Activated gamma-delta T cell treated with Interleukin-2 at 50 U/mL for 16 hours (primary cell): Measurements from ENCODE around the gene ZNF280B.

Experiments
- DNase-seq: peaks from one replicate; pipeline ENCODE4 v3.0.0-alpha.2; 2020

ZNF280B gene, protein sequence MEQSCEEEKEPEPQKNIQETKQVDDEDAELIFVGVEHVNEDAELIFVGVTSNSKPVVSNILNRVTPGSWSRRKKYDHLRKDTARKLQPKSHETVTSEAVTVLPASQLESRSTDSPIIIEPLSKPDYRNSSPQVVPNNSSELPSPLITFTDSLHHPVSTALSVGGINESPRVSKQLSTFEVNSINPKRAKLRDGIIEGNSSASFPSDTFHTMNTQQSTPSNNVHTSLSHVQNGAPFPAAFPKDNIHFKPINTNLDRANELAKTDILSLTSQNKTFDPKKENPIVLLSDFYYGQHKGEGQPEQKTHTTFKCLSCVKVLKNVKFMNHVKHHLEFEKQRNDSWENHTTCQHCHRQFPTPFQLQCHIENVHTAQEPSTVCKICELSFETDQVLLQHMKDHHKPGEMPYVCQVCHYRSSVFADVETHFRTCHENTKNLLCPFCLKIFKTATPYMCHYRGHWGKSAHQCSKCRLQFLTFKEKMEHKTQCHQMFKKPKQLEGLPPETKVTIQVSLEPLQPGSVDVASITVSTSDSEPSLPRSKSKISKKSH

GRCh38 chr22:22508274-22509176, at the start of gene ZNF280B:
Gene ZNF280B, minus strand, starts transcription at chr22:22508742. Its CDS starts 19,344 bp downstream, at chr22:22489398.
- DNase-seq: peak; percentile 77

DNA sequence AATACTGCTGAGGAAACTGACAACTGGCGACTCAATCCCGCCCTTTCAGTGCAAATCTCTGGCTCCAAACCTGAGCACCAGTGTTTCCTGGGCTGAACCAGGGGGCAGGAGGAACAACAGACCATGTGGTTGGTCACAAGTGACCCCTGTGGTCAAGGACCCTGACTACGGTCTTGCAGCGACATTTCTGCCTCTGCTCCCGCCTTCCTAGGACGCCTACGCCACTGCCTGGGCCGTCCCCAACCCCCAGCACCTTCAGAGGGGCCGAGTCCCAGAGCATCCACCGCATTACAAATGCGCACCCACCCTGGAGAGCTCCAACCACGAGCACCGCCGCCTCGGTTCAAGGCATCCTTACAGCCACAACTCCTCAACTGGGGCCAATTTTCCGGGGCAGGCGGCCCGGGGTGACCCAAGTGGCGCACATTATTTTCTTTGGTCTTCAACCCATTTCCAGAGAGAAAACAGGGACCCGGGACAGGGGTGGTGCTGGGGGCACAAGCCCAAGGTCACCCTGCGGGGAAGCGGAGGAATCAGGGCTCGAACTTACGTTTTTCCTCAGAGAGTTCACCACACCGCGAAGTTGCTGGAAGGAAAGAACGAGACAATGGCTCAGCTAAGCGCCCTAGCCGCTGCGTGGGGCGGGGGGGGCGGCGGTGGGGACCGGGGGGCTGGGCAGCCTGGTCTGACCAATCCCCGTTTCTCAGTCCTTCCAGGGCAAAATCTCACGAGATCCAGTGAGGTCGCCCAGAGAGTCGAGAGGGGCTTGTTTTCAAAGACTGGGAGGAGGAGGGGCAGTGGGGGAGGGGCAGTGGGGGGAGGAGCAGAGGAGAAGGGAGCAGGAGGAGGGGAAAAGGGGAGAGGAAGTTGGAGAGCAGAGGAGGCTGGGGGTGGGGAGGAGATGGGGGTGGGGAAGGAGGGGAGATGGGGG, 48.7 kb upstream of the ZNF280B start:
- no peak for DNase-seq

DNA sequence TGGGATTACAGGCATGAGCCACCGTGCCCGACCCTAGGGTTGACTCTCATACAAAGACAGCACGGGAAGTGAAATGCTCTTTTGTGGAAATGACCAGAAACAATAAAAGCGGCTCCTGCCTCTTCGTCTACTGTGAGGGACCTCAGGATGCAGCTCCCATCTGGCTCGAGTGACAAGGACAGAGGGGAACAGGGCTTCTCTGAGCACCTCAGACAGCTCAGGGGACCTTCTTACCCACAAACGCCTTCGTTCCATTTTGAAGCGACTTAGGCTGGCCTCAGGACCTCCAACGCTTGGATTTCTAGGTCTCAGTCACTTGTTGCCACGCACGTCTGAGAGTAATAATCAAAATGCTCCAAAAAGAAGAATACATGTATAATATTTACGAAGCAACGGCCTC, 48.0 kb upstream of the ZNF280B start:
- no peak for DNase-seq

- no peak for DNase-seq
Measured at GRCh38 chr22:22555596-22555995, 47.1 kb upstream of the ZNF280B start.

DNA sequence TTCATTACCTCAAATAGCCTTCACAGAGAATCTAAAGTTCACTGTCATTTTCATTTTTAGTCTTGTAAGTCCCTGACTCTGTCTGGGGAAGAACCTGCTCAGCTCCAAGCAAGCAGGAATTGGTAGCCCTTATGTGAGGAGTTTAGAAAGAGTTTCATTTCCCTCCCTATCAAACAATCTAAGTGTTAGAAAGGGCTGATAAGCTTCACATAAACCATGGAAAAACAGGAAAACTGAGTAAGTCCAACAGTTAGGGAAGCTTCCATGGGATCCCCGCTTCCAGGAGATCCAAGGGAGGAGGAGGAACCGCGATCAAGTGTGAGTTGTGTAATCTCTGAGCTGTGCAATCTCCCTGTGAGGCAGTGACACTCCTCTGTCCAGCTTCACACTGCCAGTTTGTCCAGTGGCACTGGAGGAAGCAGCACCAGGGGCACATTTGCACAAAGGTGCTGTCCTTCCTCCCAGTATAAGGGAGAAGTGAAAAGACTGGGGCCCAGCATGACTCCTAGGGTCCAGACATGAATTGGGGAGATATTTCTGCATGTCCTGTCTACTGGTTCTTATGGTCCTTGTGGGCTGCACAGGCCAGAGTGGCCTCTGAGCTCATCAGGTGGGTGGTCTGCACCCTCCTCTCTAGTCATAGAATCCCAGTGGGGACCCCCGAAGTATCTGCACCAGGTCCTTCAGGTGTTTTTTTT, 46.2 kb upstream of the ZNF280B start:
- no peak for DNase-seq

DNA sequence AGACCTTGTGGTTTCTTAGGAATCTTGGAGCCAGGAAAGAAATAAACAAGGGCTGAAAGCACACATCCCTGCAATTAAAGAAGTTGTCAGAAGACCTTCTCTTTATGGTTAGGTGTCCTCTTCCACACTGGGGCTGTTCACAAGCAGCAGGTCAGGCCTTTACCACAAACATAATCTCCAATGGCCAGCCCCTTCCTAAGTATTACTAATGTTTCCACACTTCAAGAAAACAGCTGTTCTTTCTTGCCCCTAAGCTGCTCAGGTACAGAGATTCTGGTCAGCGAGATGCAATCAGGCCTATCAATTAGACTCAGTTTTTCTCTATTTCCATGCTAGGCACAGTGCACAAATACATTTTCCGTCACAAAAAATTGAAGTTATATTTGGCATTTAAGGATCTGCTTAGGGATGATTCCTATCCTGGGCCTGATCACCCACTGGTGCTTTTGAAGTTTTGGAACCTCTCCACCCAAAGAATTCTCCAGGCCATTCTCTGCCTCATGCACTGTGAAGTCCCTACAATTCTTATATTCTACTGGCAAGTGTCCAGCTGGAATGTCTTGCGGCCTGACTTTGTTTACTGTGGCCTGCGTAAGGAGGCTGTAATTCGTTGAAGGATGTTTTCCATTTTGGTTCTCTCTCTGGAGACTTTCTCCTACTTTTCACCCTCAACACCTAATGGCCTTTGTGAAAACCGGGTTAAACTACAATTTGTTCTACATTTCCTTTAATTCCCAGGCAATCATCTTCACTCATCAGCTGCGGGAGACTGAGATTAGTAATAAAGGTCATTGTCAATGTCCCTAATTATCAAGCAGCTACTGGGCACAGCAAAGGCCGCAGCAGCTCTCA, 45.4 kb upstream of the ZNF280B start:
- no peak for DNase-seq

- no peak for DNase-seq
Measured at GRCh38 chr22:22553141-22553540, 44.6 kb upstream of the ZNF280B start.

GRCh38 chr22:22552630-22553029, 44.1 kb upstream of the ZNF280B start:
- no peak for DNase-seq

- DNase-seq: no peak
Measured at GRCh38 chr22:22550789-22551434, 42.4 kb upstream of the ZNF280B start.

DNA sequence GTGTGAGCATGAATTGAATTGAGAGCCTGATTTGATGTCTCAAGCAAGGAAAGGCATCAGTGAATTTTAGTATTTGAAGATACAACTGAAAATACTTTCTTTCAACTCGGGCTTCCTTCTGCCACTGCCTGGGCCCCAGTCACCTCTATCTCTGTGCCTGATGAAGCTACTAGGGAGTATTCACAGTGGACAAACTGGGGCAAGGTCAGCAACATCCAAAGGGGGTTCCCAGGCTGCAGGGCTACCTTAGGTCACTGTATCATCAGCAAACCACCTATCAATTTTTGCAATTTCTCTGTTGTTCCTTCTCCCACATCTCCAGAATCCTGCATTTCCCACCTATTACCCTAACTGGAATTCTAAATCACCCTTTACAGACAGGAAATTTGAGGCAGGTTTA, 40.4 kb upstream of the ZNF280B start:
- no peak for DNase-seq

GRCh38 chr22:22548317-22548716, 39.8 kb upstream of the ZNF280B start:
- DNase-seq: no peak

DNA sequence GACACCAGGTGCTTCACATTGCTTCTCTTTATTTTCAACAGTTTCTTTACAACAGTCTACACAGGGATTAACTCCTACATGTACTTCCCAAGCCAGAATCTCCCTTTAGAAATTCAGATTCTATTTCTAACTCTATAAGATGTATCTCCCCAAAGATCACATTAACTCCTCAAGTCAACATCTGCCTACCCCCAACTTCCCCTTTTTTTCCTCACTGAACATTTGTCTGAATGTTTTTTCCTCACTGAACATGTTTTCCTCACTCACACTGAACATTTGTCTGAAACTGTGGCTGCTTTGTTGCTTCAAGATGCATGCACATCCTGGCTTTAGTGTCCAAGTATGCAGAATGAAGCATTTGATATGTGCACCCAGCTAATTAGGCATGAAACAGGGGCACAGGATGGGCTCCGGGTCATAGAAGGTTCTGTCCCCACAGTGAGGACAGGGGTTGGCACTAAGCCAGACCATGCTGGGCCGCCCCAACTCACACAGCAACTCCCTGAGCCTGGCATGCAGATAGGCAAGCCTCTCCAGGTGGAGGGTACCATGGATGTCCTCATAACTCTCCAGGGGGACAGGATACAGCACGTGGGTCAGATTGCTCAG, 39.3 kb upstream of the ZNF280B start:
- no peak for DNase-seq

DNA sequence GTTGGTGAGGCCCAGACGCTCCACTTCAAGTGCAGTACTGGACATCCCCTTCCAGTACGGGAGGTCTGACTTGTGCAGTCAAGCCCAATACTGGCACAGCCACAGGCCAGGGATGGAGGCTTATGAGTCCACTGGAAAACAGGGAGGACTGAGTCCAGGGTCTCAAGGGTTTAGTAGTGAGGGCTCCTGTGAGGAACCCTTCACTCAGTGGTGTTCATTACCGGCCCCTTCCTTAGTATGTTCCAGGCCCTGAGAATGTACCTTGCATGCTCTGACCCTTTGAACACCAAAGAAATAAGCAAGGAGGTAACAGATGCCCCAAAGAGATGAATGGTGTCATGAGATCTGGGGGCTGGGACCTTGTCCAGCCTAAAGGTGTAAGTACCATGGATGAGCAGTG, 38.7 kb upstream of the ZNF280B start:
- no peak for DNase-seq

DNA sequence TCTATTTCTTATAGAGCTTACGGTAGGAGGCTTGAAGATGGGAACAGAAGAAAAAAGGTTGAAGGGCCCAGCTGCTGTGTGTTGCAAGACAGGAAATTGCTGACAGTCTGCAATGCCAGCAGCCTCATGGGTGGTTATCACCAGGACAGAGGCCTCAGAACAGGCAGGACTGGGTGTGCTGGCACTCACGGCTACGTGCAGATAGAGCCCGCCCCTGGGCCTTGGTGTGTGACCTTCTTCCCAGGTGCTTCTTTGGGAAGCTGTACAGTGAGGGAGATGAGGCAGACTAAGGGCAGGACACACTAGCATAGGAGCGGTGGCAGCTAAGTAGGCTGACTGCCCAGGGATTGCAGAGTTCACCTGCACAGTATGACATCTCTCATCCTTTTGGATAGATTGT, 37.9 kb upstream of the ZNF280B start:
- no peak for DNase-seq

GRCh38 chr22:22545084-22545483, 36.5 kb upstream of the ZNF280B start:
- DNase-seq: no peak

DNA sequence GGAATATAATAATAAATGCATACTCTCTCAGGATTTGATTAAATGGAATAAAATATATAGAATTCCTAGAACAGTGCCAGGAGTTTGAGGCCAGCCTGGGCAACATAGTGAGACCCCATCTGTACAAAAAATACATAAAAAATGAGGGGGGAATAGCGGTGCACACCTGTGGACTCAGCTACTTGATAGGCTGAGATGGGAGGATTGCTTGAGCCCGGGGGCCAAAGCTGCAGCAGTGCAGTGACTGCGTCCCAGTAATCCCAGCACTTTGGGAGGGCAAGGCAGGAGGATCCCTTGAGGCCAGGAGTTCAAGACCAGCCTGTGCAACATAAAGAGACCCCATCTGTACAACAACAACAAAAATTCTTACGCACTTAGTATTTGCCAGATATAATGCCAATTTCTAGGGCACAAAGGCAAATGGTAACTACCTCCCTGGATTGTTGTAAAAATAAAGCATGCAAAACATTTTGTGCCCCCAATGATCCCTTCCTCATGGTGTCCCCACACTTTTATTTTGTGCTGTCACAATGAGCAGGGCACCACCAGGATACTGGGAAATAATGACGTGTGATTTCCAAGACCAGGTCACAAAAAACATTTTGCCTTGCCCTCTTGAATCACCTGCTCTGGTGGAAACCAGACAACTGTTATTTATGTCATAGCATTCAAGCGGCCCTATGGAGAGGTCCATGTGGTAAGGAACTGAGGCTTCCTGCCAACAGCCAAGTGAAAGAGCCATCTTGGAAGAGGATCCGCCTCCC, 29.9 kb upstream of the ZNF280B start:
- no peak for DNase-seq

- no peak for DNase-seq
Measured at GRCh38 chr22:22536916-22537315, 28.4 kb upstream of the ZNF280B start.

DNA sequence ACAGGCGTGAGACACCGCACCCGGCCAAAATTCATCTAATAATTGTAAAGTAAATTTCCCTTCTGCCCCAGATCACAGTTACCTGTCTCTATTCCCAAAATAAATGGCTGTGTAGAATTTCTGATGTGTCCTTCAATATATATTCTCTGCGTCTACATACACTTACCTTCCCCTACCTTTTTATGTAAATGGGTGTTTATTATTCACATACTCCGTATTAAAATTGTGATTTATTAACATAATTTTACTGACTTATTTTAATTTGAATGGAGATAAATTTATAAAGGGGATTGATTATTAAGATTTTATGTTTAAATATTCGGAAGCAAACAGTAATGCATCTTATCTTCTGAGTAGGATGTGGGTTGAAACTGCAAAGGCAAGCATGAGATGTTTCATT, 28.0 kb upstream of the ZNF280B start:
- no peak for DNase-seq

DNA sequence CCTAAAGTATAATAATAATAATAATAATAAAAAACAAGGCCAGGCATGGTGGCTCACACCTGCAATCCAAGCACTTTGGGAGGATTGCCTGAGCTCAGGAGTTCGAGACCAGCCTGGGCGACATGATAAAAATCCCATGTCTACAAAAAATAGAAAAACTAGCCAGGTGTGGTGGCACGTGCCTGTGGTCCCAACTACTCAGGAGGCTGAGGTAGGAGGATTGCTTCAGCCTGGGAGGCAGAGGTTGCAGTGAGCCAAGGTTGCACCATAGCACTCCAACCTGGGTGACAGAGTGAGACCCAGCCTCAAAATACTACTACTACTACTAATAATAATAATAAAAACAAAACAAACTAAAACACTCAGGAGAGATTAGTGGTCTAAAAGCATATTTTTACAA, 27.1 kb upstream of the ZNF280B start:
- DNase-seq: no peak
